ENCODE measurements around the gene SGTB.
A peak's percentile ranks its signal among the peaks of the same experiment; 100 is the strongest.
"Not testable (repeated sequence)": the region's sequence is repeated elsewhere in the genome, so short reads cannot be mapped to it uniquely, and the experiment has no call there.

Gene SGTB

DNA sequence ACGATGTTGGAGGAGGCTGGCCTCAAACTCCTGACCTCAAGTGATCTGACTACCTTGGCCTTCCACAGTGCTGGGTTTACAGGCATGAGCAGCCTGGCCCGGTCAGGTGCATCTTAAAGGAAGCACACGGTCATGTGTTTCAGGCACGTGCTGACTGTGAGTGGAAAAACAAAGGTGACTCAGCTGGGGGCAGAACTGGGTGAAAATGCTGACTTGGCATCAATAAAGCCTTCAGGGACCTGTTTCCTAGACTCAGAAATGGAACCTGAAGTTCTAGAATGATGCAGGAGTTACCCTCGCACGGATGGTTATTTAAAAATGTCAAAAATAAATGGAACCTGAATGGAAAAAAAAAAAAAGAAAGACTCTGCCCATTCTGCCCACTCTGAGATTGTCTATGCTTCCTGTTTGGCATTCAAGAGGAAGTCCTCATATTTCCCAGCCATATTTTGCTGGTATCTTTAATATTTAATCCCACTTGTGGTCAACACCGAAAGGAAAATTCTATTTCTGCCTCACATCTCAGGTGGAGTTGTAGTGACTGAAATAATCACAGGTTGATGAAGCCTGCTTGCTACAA lies 12.4 kb upstream of the SGTB start:
- not testable (repeated sequence) for DNase-seq (ENCODE audit: low spot score)

DNA sequence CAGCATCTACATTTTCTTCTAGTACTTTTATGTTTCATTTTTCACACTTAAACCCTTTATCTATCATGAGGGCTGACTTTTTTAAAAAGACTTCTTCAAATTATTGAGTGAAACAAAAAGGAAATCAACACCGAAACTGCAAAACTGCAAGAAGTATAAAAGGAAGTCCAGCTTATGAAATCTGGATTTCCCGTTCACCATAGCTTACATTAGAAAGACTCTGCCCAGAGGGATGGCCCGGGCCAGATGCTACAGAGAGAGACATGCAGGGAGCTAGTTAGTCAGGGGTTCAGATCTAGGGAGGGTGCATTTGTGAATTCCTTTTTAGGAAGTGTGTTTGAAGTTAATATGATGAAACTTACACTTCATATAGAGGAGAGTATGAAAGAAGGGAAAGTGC lies 10.1 kb upstream of the SGTB start:
- DNase-seq (ENCODE audit: low spot score), result not testable (repeated sequence)

DNA sequence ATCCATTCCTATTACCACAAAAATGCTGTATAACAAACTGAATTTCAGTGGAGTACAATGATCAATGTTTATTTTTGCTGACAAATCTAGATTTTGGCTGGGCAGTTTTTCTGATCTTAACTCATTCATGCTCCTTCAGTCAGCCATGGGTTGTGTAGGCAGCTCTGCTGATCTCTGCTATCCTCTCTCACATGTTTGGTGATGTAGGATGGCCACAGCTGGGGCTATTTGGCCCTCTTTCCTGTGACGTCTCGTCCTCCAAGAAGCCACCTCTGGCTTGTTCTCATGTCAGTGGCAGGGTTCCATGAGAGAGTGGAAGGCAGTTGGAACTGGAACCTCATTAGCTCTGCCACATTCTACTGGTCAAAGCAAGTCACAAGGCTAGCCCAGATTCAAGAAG lies 9.0 kb upstream of the SGTB start:
- DNase-seq (ENCODE audit: low spot score), result no peak

DNA sequence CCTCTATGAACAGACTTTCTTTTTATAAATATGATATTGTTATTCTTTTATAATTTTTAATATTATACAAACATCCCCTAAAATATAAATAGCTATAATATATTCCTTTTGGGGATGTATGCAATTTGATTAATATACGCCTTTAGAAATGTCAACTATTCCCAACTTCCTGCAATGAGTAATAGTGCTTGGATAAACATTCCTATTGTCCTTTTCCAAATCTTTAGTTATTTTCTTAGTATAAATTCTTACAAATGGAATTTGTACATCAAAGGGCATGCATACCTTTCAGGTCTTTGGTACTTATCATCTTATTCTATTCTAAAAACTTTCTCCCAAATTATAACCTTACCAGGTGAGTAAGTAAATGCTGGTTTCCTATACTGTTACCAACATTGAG lies 6.3 kb upstream of the SGTB start:
- DNase-seq (ENCODE audit: low spot score), result no peak

DNA sequence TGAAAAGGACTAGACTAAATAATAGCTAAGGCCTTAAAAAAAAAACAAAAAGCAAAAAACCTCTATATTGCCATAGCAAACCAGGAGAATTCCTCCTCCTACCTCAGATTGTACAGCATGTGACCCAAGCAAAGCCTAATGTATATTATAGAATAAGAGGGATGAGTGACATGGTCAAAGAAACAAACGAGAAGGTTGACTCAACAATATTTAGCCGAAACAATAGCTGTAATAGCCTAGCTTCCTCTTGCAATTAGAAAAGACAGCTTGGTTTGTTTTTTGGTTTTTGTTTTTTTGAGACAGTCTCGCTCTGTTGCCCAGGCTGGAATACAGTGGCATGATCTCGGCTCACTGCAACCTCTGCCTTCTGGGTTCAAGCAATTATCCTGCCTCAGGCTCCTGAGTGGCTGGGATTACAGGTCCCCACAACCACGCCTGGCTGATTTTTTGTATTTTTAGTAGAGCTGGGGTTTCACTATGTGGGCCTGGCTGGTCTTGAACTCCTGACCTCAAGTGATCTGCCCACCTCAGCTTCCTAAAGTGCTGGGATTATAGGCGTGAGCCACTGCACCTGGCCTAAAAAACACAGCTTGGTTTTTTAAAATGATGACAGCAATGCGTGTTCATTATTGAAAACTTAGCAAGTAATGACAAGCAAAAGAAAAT lies 5.7 kb upstream of the SGTB start:
- no peak for DNase-seq (ENCODE audit: low spot score)

DNA sequence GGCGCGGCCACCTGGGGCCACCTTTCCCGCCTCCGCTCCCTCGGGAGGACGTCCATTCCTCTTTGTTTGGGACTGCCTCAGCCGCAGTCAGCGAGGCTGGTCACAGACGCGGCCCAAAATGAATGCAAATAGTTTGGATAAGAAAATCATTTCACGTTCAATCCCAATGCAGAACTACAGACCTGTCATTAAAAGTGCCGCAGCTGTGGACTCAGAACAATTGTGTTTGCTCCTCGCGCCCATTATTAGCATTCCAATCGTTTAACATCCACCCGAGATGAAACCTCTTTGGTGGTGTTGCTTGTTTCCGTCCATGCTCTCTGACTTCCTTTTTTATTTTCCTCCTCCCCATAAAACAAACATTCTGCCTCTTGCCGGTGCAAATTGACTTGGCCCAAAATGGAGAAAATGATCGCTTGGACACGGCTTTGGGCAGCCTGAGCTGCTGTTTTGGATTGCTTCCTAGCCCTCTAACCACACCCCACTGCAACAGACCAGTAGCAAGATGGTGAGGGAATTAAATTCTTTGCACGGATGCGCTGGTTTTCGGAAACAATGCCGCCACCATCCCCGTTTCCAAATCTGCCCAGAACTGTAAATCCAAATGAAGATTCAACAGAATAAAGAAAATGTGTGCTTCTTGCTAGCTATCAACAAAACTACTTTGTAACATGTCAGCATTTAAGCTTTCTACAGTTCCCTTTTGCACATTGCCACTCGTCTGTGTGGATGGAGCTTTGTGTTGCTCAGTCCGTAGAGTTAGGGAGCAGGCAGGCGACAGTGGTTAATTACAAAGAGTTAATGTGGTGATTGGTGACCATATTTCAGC lies 880 bp upstream of the SGTB start:
- peak; percentile 70 for DNase-seq (ENCODE audit: low spot score)

DNA sequence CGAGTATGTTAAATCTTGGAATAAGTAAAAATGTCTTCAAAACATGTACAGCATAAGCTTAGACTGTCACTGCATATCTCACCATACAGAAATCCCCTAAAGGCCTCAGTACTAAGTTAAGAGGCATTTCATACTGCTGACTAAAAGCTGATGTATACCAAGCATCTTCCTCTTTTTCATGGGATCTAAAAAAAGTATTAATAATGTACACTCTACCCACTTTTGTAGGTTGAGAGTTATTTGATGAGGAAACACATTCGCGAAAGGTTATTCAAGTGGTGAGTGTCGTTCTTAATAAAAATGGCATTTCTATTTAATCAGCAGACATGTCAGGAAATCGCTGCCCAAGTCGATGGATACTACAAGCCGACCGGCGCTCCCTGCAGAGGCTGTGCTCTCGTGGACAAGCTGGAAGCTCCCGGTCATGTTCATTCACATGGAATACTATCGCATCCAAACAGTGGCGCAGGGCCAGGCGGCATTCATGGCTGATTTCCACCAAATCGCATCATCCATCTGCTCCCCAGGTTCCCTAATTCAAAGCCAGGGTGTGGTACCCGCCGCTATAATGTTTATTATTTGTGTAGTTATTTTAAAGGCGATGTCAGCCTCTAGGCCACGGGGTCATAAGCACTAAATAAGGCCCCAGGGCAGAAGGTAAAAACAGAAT lies 724 bp downstream of the SGTB start:
- DNase-seq (ENCODE audit: low spot score), result peak; percentile 75

DNA sequence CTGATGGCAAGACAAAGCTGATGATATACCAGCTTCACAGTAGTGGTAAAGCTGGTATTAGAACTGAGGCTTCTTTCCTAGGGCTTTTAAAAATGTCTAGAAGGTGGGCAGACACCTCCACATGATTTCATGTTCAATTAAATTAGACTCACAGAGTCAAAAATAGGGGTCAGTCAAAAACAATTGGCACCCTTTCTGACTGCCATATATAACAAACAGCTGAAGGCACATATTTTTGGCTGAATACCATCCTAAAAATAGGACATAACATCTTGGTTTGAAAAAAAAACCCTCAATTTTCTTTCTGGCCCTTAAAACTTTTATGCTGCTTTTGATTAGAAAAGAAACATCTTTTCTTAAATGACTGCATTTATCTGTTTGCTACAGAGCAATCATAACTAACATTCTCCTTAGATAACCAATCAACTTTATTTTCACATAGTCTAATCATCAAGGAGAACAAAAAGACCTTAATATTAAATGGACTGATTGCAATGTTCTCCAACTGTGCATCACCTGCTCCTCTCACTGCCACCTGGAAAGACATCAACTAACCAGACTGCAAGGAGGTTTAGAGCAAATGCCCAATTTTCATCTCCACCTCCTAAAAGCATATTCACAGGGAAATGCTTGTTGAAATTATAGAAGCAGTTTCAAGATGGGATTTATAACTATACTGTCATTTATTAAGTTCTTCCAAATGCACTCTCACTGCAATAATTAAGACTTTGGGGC lies 3.2 kb downstream of the SGTB start:
- DNase-seq (ENCODE audit: low spot score), result no peak

DNA sequence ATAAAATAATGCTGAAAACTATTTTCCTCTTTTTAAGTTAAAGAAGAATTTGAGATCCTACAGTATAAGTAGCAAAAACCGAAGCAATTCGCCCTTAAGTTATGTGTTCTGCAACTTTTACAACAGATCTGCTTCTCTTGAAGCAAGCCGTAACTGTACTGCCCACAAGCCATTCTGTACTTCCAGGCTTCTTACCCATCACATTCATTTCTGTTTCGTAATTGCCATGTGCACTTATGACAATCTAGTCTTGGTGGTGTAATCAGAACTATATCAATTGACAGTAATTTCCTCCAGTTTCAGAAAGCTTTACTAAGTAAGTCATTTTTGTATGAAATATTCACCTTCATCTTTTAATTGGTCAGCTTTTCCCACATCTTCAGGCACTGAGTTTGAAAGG lies 13.8 kb downstream of the SGTB start:
- no peak for DNase-seq (ENCODE audit: low spot score)

DNA sequence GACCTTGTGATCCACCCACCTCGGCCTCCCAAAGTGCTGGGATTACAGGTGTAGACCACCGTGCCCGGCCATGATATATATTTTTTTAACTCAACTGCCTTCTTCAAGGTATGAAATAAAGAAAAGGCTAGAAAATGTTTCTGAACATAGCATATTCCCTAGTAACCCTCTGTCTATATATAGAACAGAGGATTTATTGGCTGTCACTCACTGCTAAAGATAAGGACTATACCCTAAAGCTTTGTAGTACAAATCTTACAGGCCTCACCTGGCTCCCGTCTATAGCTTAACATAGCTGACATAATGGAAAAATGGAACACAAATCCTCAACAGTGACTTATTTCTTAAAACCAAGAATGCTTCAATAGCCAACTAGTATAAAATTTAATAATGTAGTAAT lies 14.2 kb downstream of the SGTB start:
- no peak for DNase-seq (ENCODE audit: low spot score)

DNA sequence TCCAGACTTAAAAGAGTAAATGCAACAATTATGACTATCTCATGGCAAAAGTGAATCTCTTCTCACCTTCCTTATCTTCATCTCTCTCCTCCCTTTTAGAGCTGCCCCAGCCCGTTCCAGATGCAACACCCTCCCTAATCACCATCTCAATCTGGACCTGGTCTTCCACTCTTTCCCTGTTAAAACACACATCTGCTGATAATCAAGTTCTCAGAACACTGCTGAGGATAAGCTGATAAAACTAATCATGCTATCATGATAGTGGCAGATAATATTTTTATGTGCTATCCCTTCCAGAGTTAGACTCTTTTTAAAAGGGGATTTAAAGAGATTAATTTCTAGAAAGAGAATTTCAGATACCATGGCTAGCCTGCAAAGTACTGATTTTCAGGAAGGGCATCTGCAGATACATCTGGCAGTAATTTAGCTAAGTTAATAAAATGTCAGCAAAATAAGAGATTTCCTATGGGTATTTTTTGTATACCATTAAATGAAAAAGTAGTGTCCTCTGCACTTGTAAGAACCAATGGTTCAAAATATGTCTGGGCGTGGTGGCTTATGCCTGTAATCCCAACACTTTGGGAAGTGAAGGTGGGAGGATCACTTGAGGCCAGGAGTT lies 17.2 kb downstream of the SGTB start:
- DNase-seq (ENCODE audit: low spot score), result no peak

DNA sequence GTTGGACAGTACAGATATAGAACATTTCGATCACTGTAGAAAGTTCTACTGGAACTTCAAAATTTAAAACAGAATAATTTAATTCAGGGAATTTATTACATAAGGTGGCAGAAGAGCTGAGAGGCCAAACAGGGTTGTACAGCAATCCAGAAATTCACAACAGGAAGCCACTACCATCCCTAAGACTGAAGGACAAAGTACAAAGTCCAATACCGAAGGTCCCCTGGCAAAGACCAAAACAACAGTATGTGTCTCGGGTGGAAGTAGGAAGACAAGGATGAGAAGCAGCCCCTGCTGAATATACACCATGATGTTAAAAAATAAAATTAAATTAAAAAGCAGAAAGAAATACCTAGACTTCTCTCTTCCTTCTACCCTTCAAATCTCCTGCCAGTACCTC lies 19.9 kb downstream of the SGTB start:
- DNase-seq (ENCODE audit: low spot score), result no peak

DNA sequence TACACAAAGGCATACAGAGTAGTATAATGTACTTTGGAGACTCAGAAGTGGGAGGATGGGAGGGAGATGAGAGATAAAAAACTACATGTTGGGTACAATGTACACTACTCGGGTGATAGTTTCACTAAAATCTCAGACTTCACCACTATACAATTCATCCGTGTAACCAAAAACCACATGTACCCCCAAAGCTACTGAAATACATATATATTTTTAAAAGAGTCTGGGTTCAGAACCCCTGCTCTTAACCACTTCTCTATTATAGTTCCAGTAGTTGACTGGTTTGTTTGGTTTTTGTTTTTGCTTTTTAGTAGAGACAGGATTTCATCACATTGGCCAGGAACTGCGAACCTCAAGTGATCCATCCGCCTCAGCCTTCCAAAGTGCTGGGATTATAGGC lies 22.6 kb downstream of the SGTB start:
- DNase-seq (ENCODE audit: low spot score), result no peak

DNA sequence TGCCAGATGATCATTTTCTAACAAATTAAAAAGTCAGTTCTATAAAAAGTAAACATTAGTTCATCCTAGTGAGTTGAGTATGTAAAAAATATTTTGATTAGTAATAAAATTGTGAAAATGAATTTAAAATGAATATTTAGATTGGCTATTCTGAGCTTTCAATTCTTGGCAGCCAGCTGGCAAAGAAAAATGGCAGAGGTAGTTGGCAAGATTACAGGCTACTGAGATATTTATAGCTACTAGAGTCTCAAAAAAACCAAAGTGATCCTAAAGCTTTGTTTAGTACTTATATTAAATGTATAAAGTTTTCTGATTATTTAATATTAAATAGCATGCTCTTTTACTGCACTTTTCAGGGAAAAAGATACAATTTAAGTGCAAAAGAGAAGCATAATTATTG lies 25.0 kb downstream of the SGTB start:
- peak; percentile 17 for DNase-seq (ENCODE audit: low spot score)

DNA sequence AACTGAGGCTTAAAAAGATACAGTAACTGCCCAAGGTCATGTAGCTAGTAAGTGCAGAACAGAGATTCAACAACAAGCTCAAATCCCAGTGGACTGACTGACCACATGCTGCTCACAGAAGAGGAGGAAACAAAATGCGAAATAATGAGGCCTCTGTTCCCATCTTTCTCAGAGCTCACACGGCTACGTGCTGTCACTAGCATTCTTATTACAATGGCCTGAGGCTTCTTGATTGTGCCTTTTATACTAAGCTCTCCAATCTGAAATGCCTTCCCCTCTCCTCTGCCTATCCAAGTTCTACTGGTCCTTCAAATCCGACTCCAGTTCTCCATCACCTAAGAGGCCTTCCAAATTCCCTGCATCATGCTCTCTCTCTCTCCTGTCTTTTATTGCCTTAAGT lies 26.0 kb downstream of the SGTB start:
- DNase-seq (ENCODE audit: low spot score), result no peak

DNA sequence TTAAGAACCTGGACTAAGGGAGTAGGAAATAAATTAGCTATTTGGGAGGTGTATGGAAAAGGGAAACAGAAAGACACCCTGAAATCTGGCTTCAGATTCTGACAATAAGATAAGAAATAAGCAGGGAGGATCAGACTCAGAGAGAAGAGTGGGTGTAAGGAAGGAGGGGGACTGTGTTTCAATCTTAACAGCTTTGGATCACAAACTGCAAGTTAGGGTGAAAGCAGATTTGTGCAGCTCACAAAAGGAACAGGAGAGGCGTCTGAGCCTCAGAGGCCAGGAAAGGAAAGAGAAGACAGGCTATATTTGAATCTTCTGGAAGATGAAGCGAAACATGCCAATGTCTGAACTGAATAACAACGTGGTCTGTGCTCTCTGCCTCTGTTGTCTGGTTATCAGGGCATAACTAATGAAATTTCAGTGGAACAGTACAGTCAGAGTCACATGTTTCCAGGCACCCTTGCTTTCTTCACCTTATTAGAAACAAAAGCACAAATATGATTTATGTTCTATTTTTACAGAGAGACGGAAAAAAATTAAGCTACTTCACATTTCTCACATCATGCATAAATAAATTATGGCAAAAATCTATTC lies 26.6 kb downstream of the SGTB start:
- DNase-seq (ENCODE audit: low spot score), result no peak

DNA sequence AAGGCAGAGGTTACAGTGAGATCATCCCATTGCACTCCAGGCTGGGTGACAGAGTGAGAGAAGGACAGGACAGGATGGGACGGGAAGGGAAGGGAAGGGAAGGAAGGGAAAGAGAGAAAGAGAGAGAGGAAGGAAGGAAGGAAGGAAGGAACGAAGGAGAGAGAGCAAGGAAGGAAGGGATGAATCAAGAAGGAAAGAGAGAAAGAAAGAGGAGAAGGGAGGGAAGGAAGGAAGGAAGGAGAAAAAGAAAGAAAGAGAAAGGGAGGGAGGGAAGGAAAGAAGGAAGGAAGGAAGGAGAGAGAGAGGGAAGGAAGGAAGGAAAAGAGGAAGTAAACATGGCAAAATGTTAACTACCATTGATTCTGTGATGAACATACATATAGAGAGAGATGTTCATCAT lies 28.8 kb downstream of the SGTB start:
- no peak for DNase-seq (ENCODE audit: low spot score)

DNA sequence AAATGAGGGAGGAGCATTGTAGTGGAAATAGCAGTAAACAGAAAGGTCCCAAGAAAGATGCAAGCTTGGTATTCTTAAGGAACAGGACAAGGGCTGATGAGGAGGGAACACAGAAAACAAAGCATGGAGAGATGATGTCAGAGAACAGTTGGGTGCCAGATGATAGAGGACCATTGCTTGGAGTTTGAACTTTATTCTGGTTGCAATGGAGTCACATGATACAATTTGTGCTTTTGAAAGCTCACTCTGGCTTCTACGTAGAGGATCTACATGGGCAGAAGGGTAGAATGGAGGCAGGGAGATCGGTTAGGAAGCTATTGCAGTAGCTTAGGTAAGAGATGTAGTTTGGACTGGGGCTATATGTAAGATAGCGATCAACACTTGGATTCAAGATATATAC lies 39.8 kb downstream of the SGTB start:
- DNase-seq (ENCODE audit: low spot score), result no peak

DNA sequence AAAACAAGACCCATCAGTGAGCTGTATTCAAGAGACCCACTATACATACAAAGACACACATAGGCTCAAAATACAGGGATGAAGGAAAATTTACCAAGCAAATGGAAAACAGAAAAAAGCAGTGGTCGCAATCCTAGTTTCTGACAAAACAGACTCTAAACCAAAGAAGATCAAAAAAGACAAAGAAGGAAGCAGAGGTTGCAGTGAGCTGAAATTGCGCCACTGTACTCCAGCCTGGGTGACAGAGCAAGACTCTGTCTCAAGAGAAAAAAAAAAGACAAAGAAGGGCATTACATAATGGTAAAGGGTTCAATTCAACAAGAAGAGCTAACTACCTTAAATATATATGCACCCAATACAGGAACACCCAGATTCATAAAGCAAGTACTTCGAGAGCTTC lies 45.9 kb downstream of the SGTB start:
- DNase-seq (ENCODE audit: low spot score), result not testable (repeated sequence)

DNA sequence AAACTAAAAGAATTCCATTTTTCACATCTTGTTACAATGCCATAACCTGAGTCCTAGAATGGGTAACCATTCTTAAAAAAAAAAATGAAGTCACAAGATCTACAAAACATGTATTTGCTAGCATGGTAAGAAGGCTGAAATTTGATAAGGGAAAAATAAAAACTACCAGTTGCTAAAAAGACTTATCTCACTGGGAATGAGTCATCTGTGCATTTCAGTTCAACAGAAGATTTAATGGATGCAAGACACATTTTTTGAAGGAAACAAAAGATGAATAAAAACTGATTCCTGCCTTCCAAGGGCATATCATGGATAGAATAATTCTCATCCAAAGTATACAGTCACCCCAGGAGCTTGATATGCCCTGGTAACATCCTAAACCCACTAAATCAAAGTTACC lies 47.2 kb downstream of the SGTB start:
- no peak for DNase-seq (ENCODE audit: low spot score)

DNA sequence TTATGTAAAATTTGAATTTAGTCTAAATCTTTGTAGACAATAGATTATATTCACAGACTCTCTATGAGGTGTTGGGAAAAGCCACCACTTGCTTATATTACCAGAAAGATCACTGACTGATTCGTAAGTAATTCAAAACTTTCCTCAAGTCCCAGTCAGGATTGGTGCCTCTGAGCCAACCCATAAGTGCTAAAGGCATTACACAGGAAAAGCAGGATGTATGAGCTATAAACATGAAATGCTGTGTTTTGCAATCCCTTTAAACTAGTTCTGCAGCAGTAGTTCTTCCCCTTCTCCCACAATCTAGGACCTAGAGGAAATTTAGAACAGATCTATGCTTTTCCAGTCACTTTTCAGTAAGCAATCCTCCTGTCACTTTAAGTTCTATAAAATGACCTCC lies 49.1 kb downstream of the SGTB start:
- DNase-seq (ENCODE audit: low spot score), result no peak
